ENCODE measurements around the gene EFCAB8. TPM values are rescaled to one million over a fixed set of nuclear protein-coding genes. Genes with fewer than 3 reads are reported as not detected.

Gene EFCAB8
- total and polyA plus RNA-seq, 4 donors = 0.08 to 0.83 (median 0.46) TPM

- Histone ChIP-seq H3K4me3 (no peak overlapping the region), H3K4me1 (ENCODE audit: control insufficient read depth in 5 of 5, insufficient read depth in 5 of 5, low read length in 5 of 5) (no peaks in the 10 kb centered on the region), H3K9me3 (ENCODE audit: control insufficient read depth in 4 of 4, insufficient read depth in 3 of 4, low read length in 3 of 4) (no peaks in the 10 kb centered on the region), H3K27ac (ENCODE audit: low read depth in 1 of 2, low read length in 1 of 2) (no peak overlapping the region), H3K36me3 (ENCODE audit: control insufficient read depth in 4 of 4, insufficient read depth in 4 of 4, low read length in 4 of 4) (no peaks in the 10 kb centered on the region), H3K9ac (ENCODE audit: insufficient read depth in 1 of 2, low read length in 2 of 2) (no peak overlapping the region), H3K27me3 (ENCODE audit: control insufficient read depth in 3 of 3, insufficient read depth in 3 of 3, low read length in 2 of 3) (no peaks in the 10 kb centered on the region)
- DNase-seq (no peak), ATAC-seq (ENCODE audit: insufficient read depth, low FRiP score) (no peak)
- 75 to 84% methylated on average over 5 of the region's 5 CpGs for WGBS, 2 donors
- TF ChIP-seq CTCF (IDR thresholded peaks at IDR 0.05; ENCODE audit: control extremely low read depth, extremely low read depth) = no peak
These were observed 12.3 kb downstream of the EFCAB8 start for GRCh38 chr20:32870985-32871384.

DNA sequence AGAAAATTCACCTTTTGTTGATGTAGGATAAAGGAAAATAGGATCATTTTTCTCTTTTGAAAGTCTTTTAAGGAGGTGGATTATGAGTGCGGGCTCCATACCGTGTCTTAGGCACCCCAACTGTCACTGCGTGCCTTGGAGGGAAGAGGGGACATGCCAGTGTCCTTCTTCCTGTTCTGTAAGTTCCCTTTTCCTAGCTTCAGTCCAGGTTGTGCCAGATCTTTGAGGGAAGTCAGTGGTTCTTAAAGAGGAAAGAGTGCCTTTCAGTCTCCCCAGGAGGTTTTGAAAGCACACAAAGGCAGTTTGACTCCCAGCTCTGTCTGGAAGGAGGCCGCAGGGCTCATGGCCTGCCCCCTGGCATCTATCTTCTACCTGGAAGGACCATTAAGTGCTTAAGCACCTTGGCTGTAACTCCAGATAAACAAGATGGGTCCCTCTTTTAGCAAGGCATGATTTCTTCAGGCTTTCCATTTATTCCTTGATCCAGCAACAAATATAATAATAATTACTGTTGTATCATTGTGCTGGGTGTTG, 13.0 kb downstream of the EFCAB8 start:
- no peaks in the 10 kb centered on the region for H3K27me3 ChIP-seq (ENCODE audit: control insufficient read depth in 3 of 3, insufficient read depth in 3 of 3, low read length in 2 of 3)
- DNase-seq = no peak
- TF ChIP-seq CTCF (IDR thresholded peaks at IDR 0.05; ENCODE audit: control extremely low read depth, extremely low read depth) = no peak
- no peak overlapping the region for H3K4me3 ChIP-seq
- no peak overlapping the region for H3K9ac ChIP-seq (ENCODE audit: insufficient read depth in 1 of 2, low read length in 2 of 2)
- H3K27ac ChIP-seq (ENCODE audit: low read depth in 1 of 2, low read length in 1 of 2) = no peak overlapping the region
- H3K9me3 ChIP-seq (ENCODE audit: control insufficient read depth in 4 of 4, insufficient read depth in 3 of 4, low read length in 3 of 4) = no peaks in the 10 kb centered on the region
- no peak for ATAC-seq (ENCODE audit: insufficient read depth, low FRiP score)
- no peaks in the 10 kb centered on the region for H3K4me1 ChIP-seq (ENCODE audit: control insufficient read depth in 5 of 5, insufficient read depth in 5 of 5, low read length in 5 of 5)
- WGBS, 2 donors = 35 to 62% methylated on average over 4 of the region's 4 CpGs
- H3K36me3 ChIP-seq (ENCODE audit: control insufficient read depth in 4 of 4, insufficient read depth in 4 of 4, low read length in 4 of 4) = no peaks in the 10 kb centered on the region

DNA sequence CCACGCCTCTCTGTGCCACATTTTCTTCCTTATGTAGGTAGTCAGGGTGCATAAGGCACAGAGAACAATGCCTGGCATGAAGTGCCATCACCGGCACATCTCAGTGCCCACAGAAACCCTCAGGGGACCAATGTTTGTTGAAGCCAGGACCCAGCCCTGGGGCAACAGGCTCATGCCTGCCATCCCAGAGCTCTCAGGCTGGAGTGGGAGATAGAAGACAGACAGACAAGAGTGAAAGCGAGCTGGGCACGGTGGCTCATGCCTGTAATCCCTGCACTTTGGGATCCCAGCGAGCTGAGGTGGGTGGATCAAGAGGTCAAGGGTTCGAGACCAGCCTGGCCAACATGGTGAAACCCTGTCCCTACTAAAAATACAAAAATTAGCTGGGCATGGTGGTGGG, 13.5 kb downstream of the EFCAB8 start:
- TF ChIP-seq CTCF (IDR thresholded peaks at IDR 0.05; ENCODE audit: control extremely low read depth, extremely low read depth) = no peak
- Histone ChIP-seq H3K36me3 (ENCODE audit: control insufficient read depth in 4 of 4, insufficient read depth in 4 of 4, low read length in 4 of 4) (no peaks in the 10 kb centered on the region), H3K9me3 (ENCODE audit: control insufficient read depth in 4 of 4, insufficient read depth in 3 of 4, low read length in 3 of 4) (no peaks in the 10 kb centered on the region), H3K4me1 (ENCODE audit: control insufficient read depth in 5 of 5, insufficient read depth in 5 of 5, low read length in 5 of 5) (no peaks in the 10 kb centered on the region), H3K27ac (ENCODE audit: low read depth in 1 of 2, low read length in 1 of 2) (no peak overlapping the region), H3K27me3 (ENCODE audit: control insufficient read depth in 3 of 3, insufficient read depth in 3 of 3, low read length in 2 of 3) (no peaks in the 10 kb centered on the region), H3K9ac (ENCODE audit: insufficient read depth in 1 of 2, low read length in 2 of 2) (no peak overlapping the region), H3K4me3 (no peak overlapping the region)
- ATAC-seq (ENCODE audit: insufficient read depth, low FRiP score) (no peak), DNase-seq (no peak)
- WGBS, 2 donors = 86 to 88% methylated on average over 6 of the region's 6 CpGs

DNA sequence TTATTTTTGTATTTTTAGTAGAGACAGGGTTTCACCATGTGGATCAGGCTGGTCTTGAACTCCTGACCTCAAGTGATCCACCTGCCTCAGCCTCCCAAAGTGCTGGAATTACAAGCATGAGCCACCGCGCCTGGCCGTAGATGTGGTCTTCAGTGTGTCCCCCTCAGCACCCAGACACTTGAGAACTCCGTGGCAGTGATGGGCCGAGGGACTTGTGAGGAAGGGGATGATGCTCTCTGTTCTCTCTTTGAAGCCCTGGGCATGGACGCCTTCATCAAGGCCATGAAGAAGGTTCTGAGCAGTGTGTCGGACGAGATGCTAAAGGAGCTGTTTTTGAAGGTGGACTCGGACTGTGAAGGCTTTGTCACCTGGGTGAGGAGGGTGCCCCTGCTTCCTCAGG, 16.9 kb downstream of the EFCAB8 start:
- Histone ChIP-seq H3K4me3 (no peak overlapping the region), H3K4me1 (ENCODE audit: control insufficient read depth in 5 of 5, insufficient read depth in 5 of 5, low read length in 5 of 5) (no peaks in the 10 kb centered on the region), H3K27ac (ENCODE audit: low read depth in 1 of 2, low read length in 1 of 2) (no peak overlapping the region), H3K27me3 (ENCODE audit: control insufficient read depth in 3 of 3, insufficient read depth in 3 of 3, low read length in 2 of 3) (no peaks in the 10 kb centered on the region), H3K9me3 (ENCODE audit: control insufficient read depth in 4 of 4, insufficient read depth in 3 of 4, low read length in 3 of 4) (no peaks in the 10 kb centered on the region), H3K36me3 (ENCODE audit: control insufficient read depth in 4 of 4, insufficient read depth in 4 of 4, low read length in 4 of 4) (no peaks in the 10 kb centered on the region), H3K9ac (ENCODE audit: insufficient read depth in 1 of 2, low read length in 2 of 2) (no peak overlapping the region)
- WGBS, 2 donors = 95% methylated on average over 9 of the region's 9 CpGs
- TF ChIP-seq CTCF (IDR thresholded peaks at IDR 0.05; ENCODE audit: control extremely low read depth, extremely low read depth) = no peak
- DNase-seq = no peak
- no peak for ATAC-seq (ENCODE audit: insufficient read depth, low FRiP score)
